ENCODE measurements around the gene IFI27L1. TPM values are rescaled to one million over a fixed set of nuclear protein-coding genes. Genes with fewer than 3 reads are reported as not detected.

The IFI27L1 gene
- total RNA-seq, 1 experiment from 2014 or later: 26.0 TPM

GRCh38 chr14:94093418-94093817 is 12.3 kb downstream of the IFI27L1 start:
- DNase-seq (ENCODE audit: low read depth, low spot score) (no peak), ATAC-seq (no peak)
- no peak overlapping the region for H3K4me2 ChIP-seq (ENCODE audit: low read length)
- no peak overlapping the region for H3K27ac ChIP-seq (ENCODE audit: low read depth, low read length)
- POLR2A ChIA-PET: no interaction called here
- intact Hi-C loops (cut with micrococcal nuclease): no loop called here
- H4K20me1 ChIP-seq (ENCODE audit: insufficient read depth): no peaks in the 10 kb centered on the region
- RAD21 ChIA-PET (ENCODE audit: low non-redundant PET in 1 of 2, low total read pairs in 2 of 2, uncharacterized antibody in 2 of 2, unreplicated experiment in 2 of 2): no interaction called here
- TF ChIP-seq POLR2AphosphoS5 (IDR thresholded peaks at IDR 0.05; ENCODE audit: low read depth, low read length) (no peak), JUND (IDR thresholded peaks at IDR 0.05) (no peak), SP1 (IDR thresholded peaks at IDR 0.05; ENCODE audit: low read depth) (no peak), YY1 (IDR thresholded peaks at IDR 0.05; ENCODE audit: extremely low read depth, insufficient replicate concordance, low read depth, low read length) (no peak), REST (IDR thresholded peaks at IDR 0.05; ENCODE audit: low read depth) (no peak), CBX3 (IDR thresholded peaks at IDR 0.05; ENCODE audit: low read depth) (no peak), ZFX (IDR thresholded peaks at IDR 0.05) (no peak), TCF7L2 (IDR thresholded peaks at IDR 0.05; ENCODE audit: borderline replicate concordance, extremely low read depth, insufficient read depth, insufficient read length) (no peak), EZH2 (IDR thresholded peaks at IDR 0.05) (no peak), ZNF274 (IDR thresholded peaks at IDR 0.05; ENCODE audit: low read depth, low read length) (no peak), RAD21 (IDR thresholded peaks at IDR 0.05; ENCODE audit: low read depth) (no peak), SIN3A (IDR thresholded peaks at IDR 0.05; ENCODE audit: low read depth) (no peak), ELF1 (IDR thresholded peaks at IDR 0.05; ENCODE audit: borderline replicate concordance, low read depth) (no peak), POLR2A (IDR thresholded peaks at IDR 0.05; ENCODE audit: borderline replicate concordance, extremely low read depth, insufficient read depth, insufficient read length) (no peak), FOSL1 (IDR thresholded peaks at IDR 0.05; ENCODE audit: low read depth) (no peak), EGR1 (IDR thresholded peaks at IDR 0.05; ENCODE audit: low read depth) (no peak)
- TF ChIP-seq, protein P1, sequence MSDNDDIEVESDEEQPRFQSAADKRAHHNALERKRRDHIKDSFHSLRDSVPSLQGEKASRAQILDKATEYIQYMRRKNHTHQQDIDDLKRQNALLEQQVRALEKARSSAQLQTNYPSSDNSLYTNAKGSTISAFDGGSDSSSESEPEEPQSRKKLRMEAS (IDR thresholded peaks at IDR 0.05): no peak
- TF ChIP-seq, protein P2, sequence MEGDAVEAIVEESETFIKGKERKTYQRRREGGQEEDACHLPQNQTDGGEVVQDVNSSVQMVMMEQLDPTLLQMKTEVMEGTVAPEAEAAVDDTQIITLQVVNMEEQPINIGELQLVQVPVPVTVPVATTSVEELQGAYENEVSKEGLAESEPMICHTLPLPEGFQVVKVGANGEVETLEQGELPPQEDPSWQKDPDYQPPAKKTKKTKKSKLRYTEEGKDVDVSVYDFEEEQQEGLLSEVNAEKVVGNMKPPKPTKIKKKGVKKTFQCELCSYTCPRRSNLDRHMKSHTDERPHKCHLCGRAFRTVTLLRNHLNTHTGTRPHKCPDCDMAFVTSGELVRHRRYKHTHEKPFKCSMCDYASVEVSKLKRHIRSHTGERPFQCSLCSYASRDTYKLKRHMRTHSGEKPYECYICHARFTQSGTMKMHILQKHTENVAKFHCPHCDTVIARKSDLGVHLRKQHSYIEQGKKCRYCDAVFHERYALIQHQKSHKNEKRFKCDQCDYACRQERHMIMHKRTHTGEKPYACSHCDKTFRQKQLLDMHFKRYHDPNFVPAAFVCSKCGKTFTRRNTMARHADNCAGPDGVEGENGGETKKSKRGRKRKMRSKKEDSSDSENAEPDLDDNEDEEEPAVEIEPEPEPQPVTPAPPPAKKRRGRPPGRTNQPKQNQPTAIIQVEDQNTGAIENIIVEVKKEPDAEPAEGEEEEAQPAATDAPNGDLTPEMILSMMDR (IDR thresholded peaks at IDR 0.05 in 2 of 3, conservative IDR thresholded peaks at IDR 0.05 in 1 of 3; ENCODE audit: borderline replicate concordance in 1 of 3, insufficient read depth in 1 of 3, low read depth in 2 of 3, low read length in 2 of 3): no peak
- no peaks in the 10 kb centered on the region for H3K9me2 ChIP-seq (ENCODE audit: insufficient read depth)
- H3K79me2 ChIP-seq (ENCODE audit: insufficient read depth, low read length): no peaks in the 10 kb centered on the region
- no TSS peak for BruUV-seq (replicated peaks)
- no peaks in the 10 kb centered on the region for H3K36me3 ChIP-seq (ENCODE audit: control insufficient read depth in 1 of 2, insufficient read depth in 2 of 2, low read length in 2 of 2)
- peaks cover 0 to 6% of the 10 kb centered on the region in 2 experiments; a peak in 1 of 4 replicates for H3K4me1 ChIP-seq (ENCODE audit: control insufficient read depth in 1 of 2, insufficient read depth in 2 of 2, low read length in 2 of 2)
- H3K9me3 ChIP-seq (ENCODE audit: control insufficient read depth in 1 of 2, insufficient read depth in 1 of 2, low read depth in 1 of 2, low read length in 2 of 2): no peaks in the 10 kb centered on the region
- H2AFZ ChIP-seq (ENCODE audit: low read depth, low read length, poor library complexity, severe bottlenecking): no peak overlapping the region
- no peak overlapping the region for H3K9ac ChIP-seq (ENCODE audit: low read length)
- CTCF ChIA-PET: no interaction called here
- no peaks in the 10 kb centered on the region for H3K27me3 ChIP-seq (ENCODE audit: insufficient read depth, low read length)
- H3K4me3 ChIP-seq (replicated peaks in 1 of 2; ENCODE audit: low read depth in 1 of 2, low read length in 2 of 2): no peak overlapping the region

All from HCT116 (cell line).